Small intestine (tissue), 7 donors: ENCODE measurements around the gene SPRYD3. TPM values are rescaled to one million over a fixed set of nuclear protein-coding genes. Genes with fewer than 3 reads are reported as not detected.
"Not testable (repeated sequence)": the region's sequence is repeated elsewhere in the genome, so short reads cannot be mapped to it uniquely, and the experiment has no call there.

ENCODE experiments used
- DNase-seq, 2 donors: peaks; one replicate each; pipeline versions ENCODE4 v3.0.0 to v3.0.0-alpha.2; 2013
- FAIRE-seq: peaks from 2 replicates; lab custom pipeline; 2012; peaks lifted over from hg19 to GRCh38; lab: Jason Lieb, UNC
- H3K27ac ChIP-seq, 3 donors: one replicate each; pipeline ENCODE4 v1.5.1; 2013; ENCODE audit warnings: low read length in 2 of 3, mild to moderate bottlenecking in 2 of 3, control low read depth in 1 of 3, inconsistent platforms in 1 of 3, low read depth in 1 of 3, moderate library complexity in 1 of 3
- H3K27me3 ChIP-seq, 3 donors: one replicate each; pipeline ENCODE4 v1.6.1; 2013; ENCODE audit warnings: low read length in 3 of 3, inconsistent platforms in 1 of 3; ENCODE audit not compliant: control insufficient read depth in 3 of 3, insufficient read depth in 3 of 3
- H3K36me3 ChIP-seq, 3 donors: one replicate each; pipeline ENCODE4 v1.6.1; 2013; ENCODE audit warnings: low read length in 3 of 3, inconsistent platforms in 1 of 3, low read depth in 1 of 3, mild to moderate bottlenecking in 1 of 3, moderate library complexity in 1 of 3; ENCODE audit not compliant: control insufficient read depth in 3 of 3, insufficient read depth in 2 of 3
- H3K4me1 ChIP-seq, 3 donors: one replicate each; pipeline ENCODE4 v1.6.1; 2013; ENCODE audit warnings: low read length in 2 of 3, inconsistent platforms in 1 of 3, low read depth in 1 of 3, mild to moderate bottlenecking in 1 of 3, moderate library complexity in 1 of 3; ENCODE audit not compliant: control insufficient read depth in 3 of 3, insufficient read depth in 2 of 3
- H3K4me3 ChIP-seq, 3 donors: one replicate each; pipeline ENCODE4 v1.5.1; 2013; ENCODE audit warnings: low read length in 3 of 3, control low read depth in 1 of 3, inconsistent platforms in 1 of 3, low read depth in 1 of 3, mild to moderate bottlenecking in 1 of 3, moderate library complexity in 1 of 3
- H3K9me3 ChIP-seq, 2 donors: one replicate each; pipeline ENCODE4 v1.6.1; 2013; ENCODE audit warnings: low read depth in 1 of 2, low read length in 1 of 2; ENCODE audit not compliant: control insufficient read depth in 2 of 2, insufficient read depth in 1 of 2
- WGBS, 3 donors: extraction: QIAGEN DNeasy Blood & Tissue Kit; methylation state at CpG; one replicate each; pipeline ENCODE4 v1.1.7; 2013; 5-methylcytosine and 5-hydroxymethylcytosine counted together
- polyA plus RNA-seq, 4 donors: library from polyadenylated mRNA; stranded (reverse) in 3 of 4; unstranded in 1 of 4; fragments of 200-250 nt in 3 of 4; fragments of 120-200 nt in 1 of 4; gene quantifications; one replicate each; pipeline versions ENCODE4 v1.2.1 to v1.2.3, GENCODE V29; 2013
- donor health status: healthy with polysubstance abuse.
- donor health status: control.
- donor health status: control.
- donor health status: Bipolar disorder and iron deficiency.
- donor health status: healthy.

The SPRYD3 gene
- polyA plus RNA-seq, 4 donors = 19.7 to 37.6 (median 22.9) TPM

- 19 to 26% (median 24%) methylated on average over 6 of the region's 6 CpGs for WGBS, 3 donors
- H3K27me3 ChIP-seq = peaks cover 0 to 14% (median 0%) of the 10 kb centered on the region in 3 donors
- FAIRE-seq (peak; percentile 87), DNase-seq (peak; percentile 73 to 89)
- no peak overlapping the region for H3K4me3 ChIP-seq
- no peaks in the 10 kb centered on the region for H3K36me3 ChIP-seq
- H3K9me3 ChIP-seq = no peaks in the 10 kb centered on the region
- H3K27ac ChIP-seq = peak overlapping the region; percentile 13 to 80 (median 46)
- peaks cover 3 to 62% (median 22%) of the 10 kb centered on the region in 3 donors for H3K4me1 ChIP-seq
Measured at GRCh38 chr12:53099071-53099882, 20.1 kb upstream of the SPRYD3 start.

- Histone ChIP-seq H3K9me3 (no peaks in the 10 kb centered on the region), H3K36me3 (no peaks in the 10 kb centered on the region), H3K4me3 (peak overlapping the region in 1 of 3 donors; percentile 55), H3K27me3 (peaks cover 0 to 14% (median 0%) of the 10 kb centered on the region in 3 donors), H3K4me1 (peaks cover 0 to 55% (median 17%) of the 10 kb centered on the region in 3 donors), H3K27ac (peak overlapping the region in 2 of 3 donors; percentile 54 to 80)
- 47 to 60% (median 52%) methylated on average over 13 of the region's 13 CpGs for WGBS, 3 donors
- no peak for DNase-seq
- FAIRE-seq = no peak
Measured at GRCh38 chr12:53098354-53098981, 19.3 kb upstream of the SPRYD3 start.

- peak; percentile 56 to 79 for DNase-seq
Measured at GRCh38 chr12:53097564-53098353, 18.6 kb upstream of the SPRYD3 start, which contains the start of gene IGFBP6. IGFBP6 (plus strand) TSS chr12:53097667; CDS start chr12:53097718, 51 bp downstream.

GRCh38 chr12:53097207-53097563 lies 18.0 kb upstream of the SPRYD3 start:
- Histone ChIP-seq H3K9me3 (no peaks in the 10 kb centered on the region), H3K27ac (peak overlapping the region in 2 of 3 donors; percentile 62 to 66), H3K4me3 (peak overlapping the region; percentile 19 to 55 (median 41)), H3K27me3 (peaks cover 0 to 14% (median 0%) of the 10 kb centered on the region in 3 donors), H3K36me3 (no peaks in the 10 kb centered on the region), H3K4me1 (peaks cover 0 to 43% (median 10%) of the 10 kb centered on the region in 3 donors)
- 4 to 16% (median 7%) methylated on average over 9 of the region's 9 CpGs for WGBS, 3 donors
- peak in 1 of 2 donors; percentile 40 for DNase-seq
- no peak for FAIRE-seq

More at GRCh38 chr12:53097564-53098353, 18.6 kb upstream of the SPRYD3 start, which contains the start of gene IGFBP6:
- Histone ChIP-seq H3K4me1 (peaks cover 0 to 48% (median 11%) of the 10 kb centered on the region in 3 donors), H3K4me3 (peak within 1 kb of the TSS; percentile 19 to 55 (median 41)), H3K27ac (peak within 1 kb of the TSS; percentile 35 to 66 (median 62)), H3K9me3 (no peaks in the 10 kb centered on the region), H3K36me3 (no peaks in the 10 kb centered on the region), H3K27me3 (peaks cover 0 to 14% (median 0%) of the 10 kb centered on the region in 3 donors)
- WGBS, 3 donors = 1% methylated on average over 33 to 51 of the region's 51 CpGs
- FAIRE-seq = no peak

DNA sequence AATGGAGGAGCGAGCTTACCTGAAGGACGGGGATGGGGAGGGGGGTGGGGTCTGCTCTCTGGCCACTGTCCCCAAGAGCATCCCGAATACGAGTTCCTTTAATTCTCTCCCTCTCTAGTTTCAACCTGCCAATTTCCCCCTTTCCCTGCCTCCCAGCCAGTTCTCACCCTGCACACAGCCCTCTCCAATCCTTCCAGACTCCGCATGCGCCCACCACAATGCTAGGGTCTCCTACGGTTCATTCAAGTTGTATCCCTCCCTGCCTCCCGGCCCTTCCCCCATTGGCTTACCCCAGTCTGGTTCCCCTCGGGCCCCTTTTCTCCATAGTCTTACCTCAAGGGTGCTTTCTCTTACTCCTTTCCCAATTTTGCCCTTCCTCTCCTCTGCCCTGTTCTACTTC lies 17.6 kb upstream of the SPRYD3 start:
- Histone ChIP-seq H3K4me3 (peak overlapping the region in 1 of 3 donors; percentile 55), H3K9me3 (no peaks in the 10 kb centered on the region), H3K27ac (peak overlapping the region in 2 of 3 donors; percentile 62 to 66), H3K27me3 (peaks cover 0 to 14% (median 0%) of the 10 kb centered on the region in 3 donors), H3K36me3 (no peaks in the 10 kb centered on the region), H3K4me1 (peaks cover 0 to 38% (median 10%) of the 10 kb centered on the region in 3 donors)
- FAIRE-seq (no peak), DNase-seq (no peak)
- 44 to 61% (median 55%) methylated on average over 9 of the region's 9 CpGs for WGBS, 3 donors

GRCh38 chr12:53096089-53096741 lies 17.0 kb upstream of the SPRYD3 start:
- 40 to 64% (median 50%) methylated on average over 10 to 11 of the region's 11 CpGs for WGBS, 3 donors
- Histone ChIP-seq H3K27me3 (peaks cover 0 to 14% (median 0%) of the 10 kb centered on the region in 3 donors), H3K4me1 (peaks cover 0 to 38% (median 10%) of the 10 kb centered on the region in 3 donors), H3K4me3 (peak overlapping the region in 1 of 3 donors; percentile 55), H3K36me3 (no peaks in the 10 kb centered on the region), H3K9me3 (no peaks in the 10 kb centered on the region), H3K27ac (peak overlapping the region in 2 of 3 donors; percentile 62 to 66)
- FAIRE-seq (no peak), DNase-seq (peak in 1 of 2 donors; percentile 37)

DNA sequence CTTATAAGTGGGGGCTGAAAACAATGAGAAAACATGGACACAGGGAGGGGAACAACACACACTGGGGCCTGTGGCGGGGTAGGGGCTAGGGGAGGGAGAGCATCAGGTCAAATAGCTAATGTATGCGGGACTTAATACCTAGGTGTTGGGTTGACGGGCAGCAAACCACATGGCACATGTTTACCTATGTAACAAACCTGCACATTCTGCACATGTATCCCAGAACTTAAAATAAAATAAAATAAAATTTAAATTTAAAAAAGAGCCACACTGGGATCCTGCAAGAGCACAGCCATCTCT lies 16.4 kb upstream of the SPRYD3 start:
- not testable (repeated sequence) for DNase-seq, FAIRE-seq, H3K36me3 ChIP-seq, H3K9me3 ChIP-seq, H3K4me3 ChIP-seq, H3K27ac ChIP-seq
- WGBS, 3 donors = 93 to 100% (median 96%) methylated on average over 3 of the region's 3 CpGs
- Histone ChIP-seq H3K27me3 (peaks cover 0 to 14% (median 0%) of the 10 kb centered on the region in 3 donors), H3K4me1 (peaks cover 0 to 38% (median 10%) of the 10 kb centered on the region in 3 donors)
